Psoas muscle (tissue), 8 donors: ENCODE data around the gene TBL1Y. TPM values are rescaled to one million over a fixed set of nuclear protein-coding genes. Genes with fewer than 3 reads are reported as not detected.

Experiments used
- ATAC-seq, 4 donors: fragments of 200-7000 bp; cut with Tn5 transposase; one replicate each; pipeline ENCODE4 v1.9.1; 2020; ENCODE audit warnings: moderate library complexity in 3 of 4, mild to moderate bottlenecking in 2 of 4
- DNase-seq, 2 donors: peaks; one replicate each; pipeline ENCODE4 v3.0.0-alpha.2; 2020
- H3K27ac ChIP-seq: fragments of 200-600 bp; one replicate; pipeline ENCODE4 v1.8.0; 2022
- H3K27me3 ChIP-seq, 3 donors: fragments of 200-600 bp in 1 of 3; one replicate each; pipeline versions ENCODE4 v1.6.1 to v1.8.0; 2013 to 2022; ENCODE audit warnings: low read length in 2 of 3, mild to moderate bottlenecking in 2 of 3, moderate library complexity in 1 of 3; ENCODE audit not compliant: insufficient read depth in 3 of 3
- H3K36me3 ChIP-seq, 2 donors: fragments of 200-600 bp in 1 of 2; one replicate each; pipeline versions ENCODE4 v1.6.1 to v1.8.0; 2013 to 2022; ENCODE audit warnings: low read depth in 1 of 2, mild to moderate bottlenecking in 1 of 2, moderate library complexity in 1 of 2; ENCODE audit not compliant: insufficient read depth in 1 of 2
- H3K4me1 ChIP-seq: fragments of 200-600 bp; one replicate; pipeline ENCODE4 v1.8.0; 2022
- H3K4me3 ChIP-seq: fragments of 200-600 bp; one replicate; pipeline ENCODE4 v1.8.0; 2022; ENCODE audit warnings: mild to moderate bottlenecking
- H3K9me3 ChIP-seq: fragments of 200-600 bp; one replicate; pipeline ENCODE4 v1.8.0; 2022
- CTCF ChIP-seq: fragments of 200-600 bp; IDR thresholded peaks from one replicate; pipeline ENCODE4 v1.8.0; 2022; ENCODE audit warnings: antibody characterized with exemption
- WGBS, 3 donors: extraction: QIAGEN DNeasy Blood & Tissue Kit; methylation state at CpG; one replicate each; pipeline versions ENCODE4 v1.1.6 to v1.1.7; 2013; 5-methylcytosine and 5-hydroxymethylcytosine counted together
- intact Hi-C, 2 donors: fragments of 100-400 bp; cut with DNase I; formaldehyde crosslinking; loops; one replicate each; pipeline versions ENCODE4 v1.11.0 to v1.14.2; 2022
- polyA plus RNA-seq, 3 donors: library from polyadenylated mRNA; stranded (reverse); fragments of 200-250 nt; gene quantifications; one replicate each; pipeline ENCODE4 v1.2.3, GENCODE V29; 2013
- total RNA-seq, 4 donors: library from RNA; stranded (reverse); fragmentation: NEBNext Ultra II Directional in 2 of 4; extraction: Animal tissue kit (Norgen Biotek cat#: 25700) in 2 of 4; gene quantifications; one replicate each; pipeline versions ENCODE4 v1.2.1 to v1.2.4, GENCODE V29; 2021 to 2023
- donor health status: healthy with polysubstance abuse.
- donor health status: DM: no; HTN: no; CAD: no; lungs with moderate emphysema.
- donor health status: Bipolar disorder and iron deficiency.
- donor health status: healthy.
- donor health status: DM: yes; HTN: yes; CAD: no.
- donor health status: DM: no; HTN: no; CAD: no.
- donor health status: DM: no; HTN: no; CAD: no.
- donor health status: DM: yes; HTN: yes; CAD: no.

The TBL1Y gene
- total and polyA plus RNA-seq, 7 donors: 0.03 to 0.60 TPM; not detected in 5

GRCh38 chrY:7097021-7097420 is 186.5 kb downstream of the TBL1Y start:
- Histone ChIP-seq H3K36me3 (no peaks in the 10 kb centered on the region), H3K9me3 (no peaks in the 10 kb centered on the region), H3K4me3 (no peak overlapping the region), H3K4me1 (no peaks in the 10 kb centered on the region), H3K27ac (no peak overlapping the region), H3K27me3 (no peaks in the 10 kb centered on the region)
- TF ChIP-seq CTCF: no peak
- intact Hi-C loops: no loop called here
- DNase-seq: no peak
- WGBS, 3 donors: 78 to 84% methylated on average over 3 of the region's 3 CpGs; no CpG with 5 or more reads in 1 of the 3 donors
- no peak for ATAC-seq

GRCh38 chrY:7099742-7100141 is 189.2 kb downstream of the TBL1Y start:
- H3K27ac ChIP-seq: no peak overlapping the region
- H3K27me3 ChIP-seq: no peaks in the 10 kb centered on the region
- H3K4me3 ChIP-seq: no peak overlapping the region
- WGBS, 3 donors: 86 to 87% methylated on average over 3 of the region's 3 CpGs; no CpG with 5 or more reads in 1 of the 3 donors
- DNase-seq (no peak), ATAC-seq (no peak)
- no peaks in the 10 kb centered on the region for H3K9me3 ChIP-seq
- no peak for TF ChIP-seq CTCF
- H3K4me1 ChIP-seq: no peaks in the 10 kb centered on the region
- H3K36me3 ChIP-seq: no peaks in the 10 kb centered on the region
- intact Hi-C loops: no loop called here

- no peak for TF ChIP-seq CTCF
- H3K27me3 ChIP-seq: no peaks in the 10 kb centered on the region
- ATAC-seq: no peak
- no peak overlapping the region for H3K27ac ChIP-seq
- intact Hi-C loops: no loop called here
- H3K9me3 ChIP-seq: no peaks in the 10 kb centered on the region
- H3K36me3 ChIP-seq: no peaks in the 10 kb centered on the region
- H3K4me1 ChIP-seq: no peaks in the 10 kb centered on the region
- no peak for DNase-seq
- no peak overlapping the region for H3K4me3 ChIP-seq
- WGBS, 3 donors: 92 to 95% methylated on average over 1 of the region's 1 CpG; no CpG with 5 or more reads in 1 of the 3 donors
Measured at GRCh38 chrY:7102680-7103079, 192.2 kb downstream of the TBL1Y start.

GRCh38 chrY:7107179-7107578 is 196.7 kb downstream of the TBL1Y start:
- Histone ChIP-seq H3K9me3 (no peaks in the 10 kb centered on the region), H3K27me3 (no peaks in the 10 kb centered on the region), H3K27ac (no peak overlapping the region), H3K36me3 (no peaks in the 10 kb centered on the region), H3K4me1 (no peaks in the 10 kb centered on the region), H3K4me3 (no peak overlapping the region)
- 94% methylated on average over 6 of the region's 6 CpGs; no CpG with 5 or more reads in 1 of the 3 donors for WGBS, 3 donors
- ATAC-seq (no peak), DNase-seq (no peak)
- TF ChIP-seq CTCF: no peak
- intact Hi-C loops: no loop called here

GRCh38 chrY:7110086-7110485 is 199.6 kb downstream of the TBL1Y start:
- intact Hi-C loops: no loop called here
- DNase-seq (no peak), ATAC-seq (no peak)
- H3K27ac ChIP-seq: no peak overlapping the region
- H3K27me3 ChIP-seq: no peaks in the 10 kb centered on the region
- no peaks in the 10 kb centered on the region for H3K36me3 ChIP-seq
- H3K9me3 ChIP-seq: no peaks in the 10 kb centered on the region
- no peaks in the 10 kb centered on the region for H3K4me1 ChIP-seq
- no peak overlapping the region for H3K4me3 ChIP-seq
- no peak for TF ChIP-seq CTCF
- WGBS, 3 donors: 66 to 78% methylated on average over 3 of the region's 3 CpGs; no CpG with 5 or more reads in 1 of the 3 donors
